ENCODE data around the gene POM121L2.

DNA sequence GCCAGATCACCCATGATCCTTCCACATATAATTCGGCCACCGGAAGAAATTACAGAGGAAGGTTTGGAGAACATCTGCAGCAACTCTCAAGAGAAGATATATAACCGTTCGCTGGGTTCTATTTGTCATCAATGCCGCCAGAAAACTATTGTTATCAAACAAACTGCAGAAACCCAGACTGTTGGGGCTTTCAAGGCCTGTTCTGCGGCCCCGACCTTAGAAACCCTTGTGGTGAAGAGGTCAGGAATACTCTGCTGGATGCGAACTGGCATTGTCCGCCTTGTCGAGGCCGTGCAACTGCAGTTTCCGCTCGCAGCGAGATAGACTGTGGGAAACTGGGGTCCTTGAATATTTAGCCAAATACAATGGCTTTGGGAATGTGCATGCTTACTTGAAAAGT lies 43.3 kb downstream of the POM121L2 start:
- TF ChIP-seq, protein P1, sequence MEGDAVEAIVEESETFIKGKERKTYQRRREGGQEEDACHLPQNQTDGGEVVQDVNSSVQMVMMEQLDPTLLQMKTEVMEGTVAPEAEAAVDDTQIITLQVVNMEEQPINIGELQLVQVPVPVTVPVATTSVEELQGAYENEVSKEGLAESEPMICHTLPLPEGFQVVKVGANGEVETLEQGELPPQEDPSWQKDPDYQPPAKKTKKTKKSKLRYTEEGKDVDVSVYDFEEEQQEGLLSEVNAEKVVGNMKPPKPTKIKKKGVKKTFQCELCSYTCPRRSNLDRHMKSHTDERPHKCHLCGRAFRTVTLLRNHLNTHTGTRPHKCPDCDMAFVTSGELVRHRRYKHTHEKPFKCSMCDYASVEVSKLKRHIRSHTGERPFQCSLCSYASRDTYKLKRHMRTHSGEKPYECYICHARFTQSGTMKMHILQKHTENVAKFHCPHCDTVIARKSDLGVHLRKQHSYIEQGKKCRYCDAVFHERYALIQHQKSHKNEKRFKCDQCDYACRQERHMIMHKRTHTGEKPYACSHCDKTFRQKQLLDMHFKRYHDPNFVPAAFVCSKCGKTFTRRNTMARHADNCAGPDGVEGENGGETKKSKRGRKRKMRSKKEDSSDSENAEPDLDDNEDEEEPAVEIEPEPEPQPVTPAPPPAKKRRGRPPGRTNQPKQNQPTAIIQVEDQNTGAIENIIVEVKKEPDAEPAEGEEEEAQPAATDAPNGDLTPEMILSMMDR (conservative IDR thresholded peaks at IDR 0.05; ENCODE audit: low read length): no peak
- TF ChIP-seq EZH2phosphoT487 (IDR thresholded peaks at IDR 0.05; ENCODE audit: borderline replicate concordance): no peak
